ENCODE results near the gene RNF10. TPM values are rescaled to one million over a fixed set of nuclear protein-coding genes. Genes with fewer than 3 reads are reported as not detected.
"Not testable (repeated sequence)": the region's sequence is repeated elsewhere in the genome, so short reads cannot be mapped to it uniquely, and the experiment has no call there.

RNF10 gene
- total RNA-seq, 1 experiment from 2014 or later = 153 TPM

- Histone ChIP-seq H3K79me2 (ENCODE audit: insufficient read depth, low read length) (no peaks in the 10 kb centered on the region), H4K20me1 (ENCODE audit: control insufficient read depth, insufficient read depth, insufficient read length) (no peaks in the 10 kb centered on the region), H2AFZ (ENCODE audit: low read length) (no peak overlapping the region), H2BK120ac (ENCODE audit: low read depth, low read length, poor library complexity, severe bottlenecking) (no peak overlapping the region), H3T11ph (ENCODE audit: low read length) (no peak overlapping the region), H3K9me3 (ENCODE audit: control insufficient read depth, low read depth, low read length) (no peaks in the 10 kb centered on the region), H2BK5ac (ENCODE audit: insufficient read length, low read length) (no peak overlapping the region), H3K79me1 (ENCODE audit: insufficient read depth, low read depth, low read length, poor library complexity, severe bottlenecking) (no peaks in the 10 kb centered on the region), H3K18ac (ENCODE audit: insufficient read length, low read depth, low read length) (no peak overlapping the region), H3K4me1 (ENCODE audit: insufficient read depth, low read length) (no peaks in the 10 kb centered on the region), H2AK5ac (ENCODE audit: insufficient read length, low read length) (no peak overlapping the region), H3K27me3 (ENCODE audit: insufficient read depth, low read length) (no peaks in the 10 kb centered on the region), H3K56ac (ENCODE audit: insufficient read length, low read depth, low read length) (no peak overlapping the region), H3K9ac (ENCODE audit: extremely low read depth, insufficient read length, low read length) (no peak overlapping the region), H4K8ac (replicated peaks; ENCODE audit: insufficient read length, low read depth, low read length) (no peak overlapping the region), H2BK12ac (ENCODE audit: insufficient read length, low read depth, low read length) (no peak overlapping the region), H3K23ac (ENCODE audit: insufficient read length, low read depth, low read length) (no peak overlapping the region), H3K4ac (ENCODE audit: low read depth, low read length) (no peak overlapping the region), H3K14ac (ENCODE audit: insufficient read depth, low read length) (no peak overlapping the region), H2BK15ac (ENCODE audit: low read depth, low read length) (no peak overlapping the region), H3K23me2 (ENCODE audit: insufficient read length, low read depth, low read length, poor library complexity, severe bottlenecking) (no peaks in the 10 kb centered on the region), H2BK20ac (ENCODE audit: low read depth, low read length, poor library complexity, severe bottlenecking) (no peak overlapping the region), H4K5ac (ENCODE audit: insufficient read length, low read depth, low read length) (no peak overlapping the region), H3K27ac (ENCODE audit: insufficient read length, low read depth, low read length) (no peak overlapping the region), H4K91ac (ENCODE audit: insufficient read length, low read depth, low read length) (no peak overlapping the region), H3K4me2 (ENCODE audit: insufficient read depth, insufficient read length, low read length) (no peak overlapping the region)
- no peaks in the 10 kb centered on the region for H3K4me1 Mint-ChIP-seq
- DNase-seq = no peak
- H3K4me3 Mint-ChIP-seq = no peak overlapping the region
- 0 out of 7 replicates have a peak overlapping the region, but pooled peaks of 1 of the 3 experiments have one; percentile 22 for H3K27ac Mint-ChIP-seq
- H3K9me3 Mint-ChIP-seq = no peaks in the 10 kb centered on the region
- no CpG with 5 or more reads among the region's 2 CpGs for WGBS (ENCODE audit: extremely low coverage, insufficient read length, low lambda C conversion rate)
- TF ChIP-seq, protein P1, sequence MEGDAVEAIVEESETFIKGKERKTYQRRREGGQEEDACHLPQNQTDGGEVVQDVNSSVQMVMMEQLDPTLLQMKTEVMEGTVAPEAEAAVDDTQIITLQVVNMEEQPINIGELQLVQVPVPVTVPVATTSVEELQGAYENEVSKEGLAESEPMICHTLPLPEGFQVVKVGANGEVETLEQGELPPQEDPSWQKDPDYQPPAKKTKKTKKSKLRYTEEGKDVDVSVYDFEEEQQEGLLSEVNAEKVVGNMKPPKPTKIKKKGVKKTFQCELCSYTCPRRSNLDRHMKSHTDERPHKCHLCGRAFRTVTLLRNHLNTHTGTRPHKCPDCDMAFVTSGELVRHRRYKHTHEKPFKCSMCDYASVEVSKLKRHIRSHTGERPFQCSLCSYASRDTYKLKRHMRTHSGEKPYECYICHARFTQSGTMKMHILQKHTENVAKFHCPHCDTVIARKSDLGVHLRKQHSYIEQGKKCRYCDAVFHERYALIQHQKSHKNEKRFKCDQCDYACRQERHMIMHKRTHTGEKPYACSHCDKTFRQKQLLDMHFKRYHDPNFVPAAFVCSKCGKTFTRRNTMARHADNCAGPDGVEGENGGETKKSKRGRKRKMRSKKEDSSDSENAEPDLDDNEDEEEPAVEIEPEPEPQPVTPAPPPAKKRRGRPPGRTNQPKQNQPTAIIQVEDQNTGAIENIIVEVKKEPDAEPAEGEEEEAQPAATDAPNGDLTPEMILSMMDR (conservative IDR thresholded peaks at IDR 0.05) = no peak
- no peaks in the 10 kb centered on the region for H3K27me3 Mint-ChIP-seq (ENCODE audit: low read depth)
- peaks cover 10 to 38% (median 25%) of the 10 kb centered on the region in 3 experiments; a peak in 6 of 7 replicates for H3K36me3 Mint-ChIP-seq (ENCODE audit: insufficient read depth in 1 of 3, low read depth in 3 of 3)
Observed at GRCh38 chr12:120515496-120515895, 18.7 kb upstream of the RNF10 start.

- H3K4me1 ChIP-seq (ENCODE audit: insufficient read depth, low read length); H2AFZ ChIP-seq (ENCODE audit: low read length); H2AK5ac ChIP-seq (ENCODE audit: insufficient read length, low read length); H2BK12ac ChIP-seq (ENCODE audit: insufficient read length, low read depth, low read length); H3K4me3 Mint-ChIP-seq; H3K27me3 Mint-ChIP-seq (ENCODE audit: low read depth); H3T11ph ChIP-seq (ENCODE audit: low read length); H2BK15ac ChIP-seq (ENCODE audit: low read depth, low read length); H3K4ac ChIP-seq (ENCODE audit: low read depth, low read length); H4K5ac ChIP-seq (ENCODE audit: insufficient read length, low read depth, low read length); H2BK20ac ChIP-seq (ENCODE audit: low read depth, low read length, poor library complexity, severe bottlenecking); H3K4me1 Mint-ChIP-seq; H3K9me3 ChIP-seq (ENCODE audit: control insufficient read depth, low read depth, low read length); H3K4me2 ChIP-seq (ENCODE audit: insufficient read depth, insufficient read length, low read length); H4K8ac ChIP-seq (replicated peaks; ENCODE audit: insufficient read length, low read depth, low read length); H4K91ac ChIP-seq (ENCODE audit: insufficient read length, low read depth, low read length); H3K56ac ChIP-seq (ENCODE audit: insufficient read length, low read depth, low read length); H3K9ac ChIP-seq (ENCODE audit: extremely low read depth, insufficient read length, low read length); H3K27me3 ChIP-seq (ENCODE audit: insufficient read depth, low read length); H4K20me1 ChIP-seq (ENCODE audit: control insufficient read depth, insufficient read depth, insufficient read length); H3K27ac Mint-ChIP-seq; H3K14ac ChIP-seq (ENCODE audit: insufficient read depth, low read length); DNase-seq; H3K27ac ChIP-seq (ENCODE audit: insufficient read length, low read depth, low read length); H3K23me2 ChIP-seq (ENCODE audit: insufficient read length, low read depth, low read length, poor library complexity, severe bottlenecking); H2BK120ac ChIP-seq (ENCODE audit: low read depth, low read length, poor library complexity, severe bottlenecking); H2BK5ac ChIP-seq (ENCODE audit: insufficient read length, low read length); H3K18ac ChIP-seq (ENCODE audit: insufficient read length, low read depth, low read length); H3K9me3 Mint-ChIP-seq; H3K79me2 ChIP-seq (ENCODE audit: insufficient read depth, low read length); H3K23ac ChIP-seq (ENCODE audit: insufficient read length, low read depth, low read length); H3K79me1 ChIP-seq (ENCODE audit: insufficient read depth, low read depth, low read length, poor library complexity, severe bottlenecking): not testable (repeated sequence)
- no CpG with 5 or more reads among the region's 8 CpGs for WGBS (ENCODE audit: extremely low coverage, insufficient read length, low lambda C conversion rate)
- peaks cover 4 to 28% (median 23%) of the 10 kb centered on the region in 3 experiments; a peak in 5 of 7 replicates for H3K36me3 Mint-ChIP-seq (ENCODE audit: insufficient read depth in 1 of 3, low read depth in 3 of 3)
Observed at GRCh38 chr12:120519324-120519723, 14.8 kb upstream of the RNF10 start.

All from H9 (cell line).